Keratinocyte (primary cell): ENCODE data around the gene MST1. TPM values are rescaled to one million over a fixed set of nuclear protein-coding genes. Genes with fewer than 3 reads are reported as not detected.
"Not testable (repeated sequence)": the region's sequence is repeated elsewhere in the genome, so short reads cannot be mapped to it uniquely, and the experiment has no call there.

Experiments used
- DNase-seq: peaks from one replicate; pipeline ENCODE4 v3.0.0-alpha.2; 2011; ENCODE audit warnings: low read depth, missing footprints, low spot score
- FAIRE-seq: peaks from 2 replicates; lab custom pipeline; 2011; peaks lifted over from hg19 to GRCh38; lab: Jason Lieb, UNC
- H2AFZ ChIP-seq: 2 replicates; pipeline ENCODE4 v1.6.0; 2012; ENCODE audit warnings: low read length, control low read depth, inconsistent platforms; ENCODE audit not compliant: control insufficient read depth
- H3K27ac ChIP-seq: 2 replicates; pipeline ENCODE4 v1.5.1; 2011; ENCODE audit warnings: low read length; ENCODE audit not compliant: control insufficient read depth, insufficient read depth
- H3K27me3 ChIP-seq: 3 replicates; pipeline ENCODE4 v1.6.0; 2011; ENCODE audit warnings: low read length; ENCODE audit not compliant: control insufficient read depth, insufficient read depth; ENCODE audit errors: extremely low read depth
- H3K36me3 ChIP-seq, 2 experiments: 2 replicates in 1 of 2; 3 replicates in 1 of 2; pipeline ENCODE4 v1.5.1; 2011; ENCODE audit warnings: low read length in 2 of 2, mild to moderate bottlenecking in 1 of 2; ENCODE audit not compliant: control insufficient read depth in 2 of 2, insufficient read depth in 2 of 2; ENCODE audit errors: extremely low read depth in 1 of 2
- H3K4me1 ChIP-seq: 3 replicates; pipeline ENCODE4 v1.5.1; 2011; ENCODE audit warnings: low read length; ENCODE audit not compliant: control insufficient read depth, insufficient read depth; ENCODE audit errors: extremely low read depth
- H3K4me2 ChIP-seq: 3 replicates; pipeline ENCODE4 v1.6.0; 2011; ENCODE audit warnings: low read depth, low read length; ENCODE audit not compliant: control insufficient read depth, insufficient read depth; ENCODE audit errors: extremely low read depth
- H3K4me3 ChIP-seq, 3 experiments: fragments of 200-600 bp in 1 of 3; sonication (generic) in 1 of 3; 2 replicates in 2 of 3; 3 replicates in 1 of 3; pipeline ENCODE4 v1.5.1; 2011 to 2016; ENCODE audit warnings: low read length in 3 of 3, mild to moderate bottlenecking in 3 of 3, control low read depth in 2 of 3, inconsistent platforms in 1 of 3, low read depth in 1 of 3, mixed read lengths in 1 of 3, mixed run types in 1 of 3, moderate library complexity in 1 of 3; ENCODE audit not compliant: control insufficient read depth in 2 of 3, insufficient read depth in 2 of 3; ENCODE audit errors: extremely low read depth in 1 of 3
- H3K79me2 ChIP-seq: 2 replicates; pipeline ENCODE4 v1.6.0; 2012; ENCODE audit warnings: low read length; ENCODE audit not compliant: control insufficient read depth, insufficient read depth
- H3K9ac ChIP-seq: 3 replicates; pipeline ENCODE4 v1.6.0; 2011; ENCODE audit warnings: low read length; ENCODE audit not compliant: control insufficient read depth, insufficient read depth; ENCODE audit errors: extremely low read depth
- H3K9me1 ChIP-seq: 3 replicates; pipeline ENCODE4 v1.6.0; 2011; ENCODE audit warnings: low read length; ENCODE audit not compliant: control insufficient read depth, insufficient read depth; ENCODE audit errors: extremely low read depth
- H3K9me3 ChIP-seq: 2 replicates; pipeline ENCODE4 v1.5.1; 2012; ENCODE audit warnings: low read depth, low read length; ENCODE audit not compliant: control insufficient read depth
- H4K20me1 ChIP-seq: 3 replicates; pipeline ENCODE4 v1.6.0; 2011; ENCODE audit warnings: low read length; ENCODE audit not compliant: control insufficient read depth, insufficient read depth; ENCODE audit errors: extremely low read depth
- dilution Hi-C: fragments of 300-500 bp; cut with MboI; formaldehyde crosslinking; loops from one replicate; pipeline ENCODE4 v1.7.0; 2020; ENCODE audit warnings: low sequenced_read_pairs; ENCODE audit not compliant: extremely low pct_ligation_motif_present
- polyA plus RNA-seq, 5 experiments: library from polyadenylated mRNA; depleted of rRNA in 3 of 5; stranded (reverse) in 3 of 5; stranded (forward) in 1 of 5; unstranded in 1 of 5; fragments of >200 nt; gene quantifications; 1 replicate in 1 of 5; 2 replicates in 3 of 5; 3 replicates in 1 of 5; pipeline versions ENCODE4 v1.2.1 to v1.2.3, GENCODE V29; 2011 to 2012; ENCODE audit warnings: missing spikeins in 2 of 5, low read depth in 1 of 5, low replicate concordance in 1 of 5

The MST1 gene
- polyA plus RNA-seq, 1 donor (not counting 4 experiments of a cell fraction or from before 2014, with no cell fraction given): 5.2 TPM

- H2AFZ ChIP-seq, H4K20me1 ChIP-seq, H3K36me3 ChIP-seq, H3K27me3 ChIP-seq, H3K9me3 ChIP-seq, FAIRE-seq, dilution Hi-C loops, DNase-seq, H3K4me1 ChIP-seq, H3K9me1 ChIP-seq: not testable (repeated sequence)
- Histone ChIP-seq H3K79me2 (peaks cover 19% of the 10 kb centered on the region), H3K27ac (peak overlapping the region; percentile 54), H3K9ac (peak overlapping the region; percentile 84), H3K4me3 (peak overlapping the region; percentile 83 to 92 (median 86)), H3K4me2 (peak overlapping the region; percentile 94)
These were observed 782 bp downstream of the MST1 start for GRCh38 chr3:49688338-49689045.

GRCh38 chr3:49687424-49687795, 1.9 kb downstream of the MST1 start:
- H3K9me3 ChIP-seq, H3K9me1 ChIP-seq, DNase-seq, H2AFZ ChIP-seq, H4K20me1 ChIP-seq, H3K27ac ChIP-seq, H3K4me1 ChIP-seq, H3K4me3 ChIP-seq, H3K9ac ChIP-seq, H3K27me3 ChIP-seq, FAIRE-seq, dilution Hi-C loops, H3K4me2 ChIP-seq: not testable (repeated sequence)
- peaks cover 19% of the 10 kb centered on the region for H3K79me2 ChIP-seq
- H3K36me3 ChIP-seq: peaks cover 9 to 13% of the 10 kb centered on the region in 2 experiments

GRCh38 chr3:49686769-49687423, 2.4 kb downstream of the MST1 start:
- H3K9me3 ChIP-seq, H3K27me3 ChIP-seq, dilution Hi-C loops, FAIRE-seq, H3K27ac ChIP-seq, H3K4me1 ChIP-seq, H3K9me1 ChIP-seq, H4K20me1 ChIP-seq, DNase-seq: not testable (repeated sequence)
- Histone ChIP-seq H3K9ac (peak overlapping the region; percentile 22), H3K4me2 (peak overlapping the region; percentile 56), H3K36me3 (peaks cover 13 to 19% of the 10 kb centered on the region in 2 experiments), H3K79me2 (peaks cover 19% of the 10 kb centered on the region), H2AFZ (peak overlapping the region; percentile 40), H3K4me3 (peak overlapping the region; percentile 18 to 51 (median 19))

- peak overlapping the region; percentile 56 for H3K4me2 ChIP-seq
- H3K9ac ChIP-seq: peak overlapping the region; percentile 9
- H3K27ac ChIP-seq, H3K9me1 ChIP-seq, FAIRE-seq, DNase-seq, dilution Hi-C loops, H3K4me1 ChIP-seq, H3K27me3 ChIP-seq, H4K20me1 ChIP-seq, H3K9me3 ChIP-seq: not testable (repeated sequence)
- peak overlapping the region; percentile 18 to 51 (median 19) for H3K4me3 ChIP-seq
- H3K36me3 ChIP-seq: peaks cover 19 to 24% of the 10 kb centered on the region in 2 experiments
- peaks cover 17% of the 10 kb centered on the region for H3K79me2 ChIP-seq
- H2AFZ ChIP-seq: peak overlapping the region; percentile 9
These were observed 2.9 kb downstream of the MST1 start for GRCh38 chr3:49686346-49686745.

GRCh38 chr3:49685846-49686245, 3.4 kb downstream of the MST1 start:
- Histone ChIP-seq H3K79me2 (peaks cover 13% of the 10 kb centered on the region), H3K36me3 (peaks cover 23 to 29% of the 10 kb centered on the region in 2 experiments)
- H3K4me2 ChIP-seq, H3K9ac ChIP-seq, H3K9me1 ChIP-seq, H2AFZ ChIP-seq, dilution Hi-C loops, FAIRE-seq, DNase-seq, H3K4me3 ChIP-seq, H4K20me1 ChIP-seq, H3K4me1 ChIP-seq, H3K9me3 ChIP-seq, H3K27ac ChIP-seq, H3K27me3 ChIP-seq: not testable (repeated sequence)
